EL (cell line): Measurements from ENCODE around the gene NOTCH1.
"Not testable (repeated sequence)": the region's sequence is repeated elsewhere in the genome, so short reads cannot be mapped to it uniquely, and the experiment has no call there.

Experiments used
- DNase-seq: peaks from one replicate; pipeline ENCODE4 v3.0.0-alpha.2; 2016

The NOTCH1 gene

GRCh38 chr9:136545965-136546696 lies at the start of gene NOTCH1:
TSS of gene NOTCH1 (minus strand) at chr9:136546048. CDS start at chr9:136545786, 262 bp downstream.
- DNase-seq: peak; percentile 94

- DNase-seq: no peak
These were observed 48.6 kb upstream of the NOTCH1 start for GRCh38 chr9:136594492-136594891.

- no peak for DNase-seq
These were observed 47.7 kb upstream of the NOTCH1 start for GRCh38 chr9:136593581-136593980.

DNA sequence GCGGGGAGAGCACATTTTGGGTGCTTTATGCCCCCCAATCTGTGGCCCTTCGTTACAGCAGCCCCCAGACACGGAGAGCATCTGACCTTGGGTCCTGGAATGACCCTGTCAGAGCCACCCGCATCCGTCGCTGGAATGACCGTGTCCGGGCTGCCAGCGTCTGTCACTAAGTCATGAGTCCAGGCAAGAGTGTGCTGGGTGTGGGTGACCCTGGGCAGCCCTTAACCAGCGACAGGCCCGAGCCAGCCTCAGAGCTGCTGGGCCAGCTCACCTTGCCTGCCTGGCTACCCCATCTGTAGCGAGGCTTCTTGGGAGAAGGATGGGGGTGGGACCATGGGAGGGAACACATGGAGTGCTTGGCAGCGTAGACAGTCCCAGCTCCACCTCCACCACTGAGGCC lies 46.8 kb upstream of the NOTCH1 start:
- DNase-seq: no peak

GRCh38 chr9:136590821-136591752 lies 45.2 kb upstream of the NOTCH1 start:
- DNase-seq: no peak

DNA sequence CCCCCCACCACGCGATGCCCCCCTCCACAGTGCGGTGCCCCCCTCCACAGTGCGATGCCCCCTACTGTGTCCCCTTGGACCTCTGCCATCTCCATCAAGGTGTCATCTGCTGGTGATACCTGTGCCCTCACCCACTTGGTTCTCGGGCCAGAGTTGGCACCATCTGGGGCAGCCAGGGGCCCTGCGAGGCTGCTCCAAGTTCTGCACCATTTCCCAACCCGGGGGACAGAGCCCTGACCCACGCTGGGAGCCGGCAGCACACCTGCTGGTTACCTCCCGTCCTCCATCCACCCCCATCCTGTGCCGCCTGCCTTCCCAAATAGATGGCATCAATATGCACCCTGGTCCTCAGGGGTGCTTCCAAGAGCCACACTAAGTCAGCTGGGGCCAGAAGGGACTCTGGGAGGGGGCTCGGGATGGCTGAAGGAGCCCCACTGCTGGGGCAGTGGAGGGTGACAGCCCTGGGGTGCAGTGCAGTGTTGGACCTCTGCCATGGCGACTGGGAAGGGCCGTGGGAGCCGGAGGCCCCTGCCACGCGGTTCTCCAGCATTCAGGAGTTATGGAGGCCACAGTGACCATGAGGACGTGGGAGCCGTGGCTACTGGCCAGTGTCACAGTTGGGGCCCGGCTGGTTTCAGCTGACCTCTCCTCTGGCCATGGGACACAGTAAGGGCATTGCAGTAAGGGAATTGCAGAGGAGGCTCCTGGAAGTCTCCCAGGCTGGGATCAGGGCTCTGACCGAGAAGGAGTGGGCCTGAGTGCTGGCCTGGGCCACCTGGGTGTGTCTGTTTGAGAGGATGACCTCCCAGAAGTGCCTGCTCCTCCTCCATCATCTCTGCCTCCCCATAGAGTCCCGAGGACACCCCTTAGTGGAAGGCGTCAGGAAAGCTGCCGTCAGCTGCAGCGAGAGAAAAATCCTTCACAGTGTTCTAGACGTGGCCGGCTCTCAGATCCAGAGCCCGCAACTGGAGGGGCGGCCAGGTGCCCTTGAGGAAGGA lies 44.2 kb upstream of the NOTCH1 start:
- DNase-seq: no peak

DNA sequence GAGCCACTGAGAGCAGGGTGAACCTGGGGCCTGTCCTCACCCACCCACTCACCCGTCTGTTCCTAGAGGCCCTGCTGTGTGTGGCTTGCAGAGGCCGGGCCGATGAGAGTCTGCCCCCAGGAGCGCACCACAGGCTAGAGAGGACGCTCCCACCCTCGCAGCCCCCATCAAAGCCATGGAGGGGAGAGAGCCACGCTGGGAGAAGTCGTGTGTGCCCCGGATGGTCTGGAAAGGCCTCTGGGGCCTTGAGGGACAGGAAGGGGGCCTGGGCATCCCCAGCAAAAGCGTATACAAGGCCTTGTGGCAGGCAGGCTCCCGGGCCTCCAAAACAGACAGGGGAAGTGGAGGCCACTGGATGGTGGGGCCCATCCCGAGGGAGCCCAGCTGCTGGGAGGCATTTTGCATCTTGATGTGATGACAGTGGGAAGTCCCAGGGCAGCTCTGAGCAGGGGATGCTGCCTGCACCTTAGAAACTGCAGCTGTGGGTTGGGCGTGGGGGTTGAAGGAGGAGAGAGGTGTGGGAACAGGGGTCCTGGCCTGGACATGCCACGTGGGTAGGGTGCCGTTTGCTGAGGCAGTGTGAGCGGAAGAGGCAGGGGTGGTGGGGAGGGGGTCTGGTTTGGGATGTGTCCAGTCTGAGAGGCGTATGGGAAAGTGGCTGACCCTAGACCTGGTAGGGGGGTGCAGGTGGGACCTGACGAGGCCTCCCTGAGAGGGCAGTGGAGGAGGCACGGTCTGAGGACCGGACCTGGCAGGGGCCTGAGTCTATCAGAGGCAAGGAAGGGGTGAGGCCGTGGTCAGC lies 43.0 kb upstream of the NOTCH1 start:
- DNase-seq: no peak

GRCh38 chr9:136587944-136588662 lies 42.3 kb upstream of the NOTCH1 start:
- DNase-seq: no peak

DNA sequence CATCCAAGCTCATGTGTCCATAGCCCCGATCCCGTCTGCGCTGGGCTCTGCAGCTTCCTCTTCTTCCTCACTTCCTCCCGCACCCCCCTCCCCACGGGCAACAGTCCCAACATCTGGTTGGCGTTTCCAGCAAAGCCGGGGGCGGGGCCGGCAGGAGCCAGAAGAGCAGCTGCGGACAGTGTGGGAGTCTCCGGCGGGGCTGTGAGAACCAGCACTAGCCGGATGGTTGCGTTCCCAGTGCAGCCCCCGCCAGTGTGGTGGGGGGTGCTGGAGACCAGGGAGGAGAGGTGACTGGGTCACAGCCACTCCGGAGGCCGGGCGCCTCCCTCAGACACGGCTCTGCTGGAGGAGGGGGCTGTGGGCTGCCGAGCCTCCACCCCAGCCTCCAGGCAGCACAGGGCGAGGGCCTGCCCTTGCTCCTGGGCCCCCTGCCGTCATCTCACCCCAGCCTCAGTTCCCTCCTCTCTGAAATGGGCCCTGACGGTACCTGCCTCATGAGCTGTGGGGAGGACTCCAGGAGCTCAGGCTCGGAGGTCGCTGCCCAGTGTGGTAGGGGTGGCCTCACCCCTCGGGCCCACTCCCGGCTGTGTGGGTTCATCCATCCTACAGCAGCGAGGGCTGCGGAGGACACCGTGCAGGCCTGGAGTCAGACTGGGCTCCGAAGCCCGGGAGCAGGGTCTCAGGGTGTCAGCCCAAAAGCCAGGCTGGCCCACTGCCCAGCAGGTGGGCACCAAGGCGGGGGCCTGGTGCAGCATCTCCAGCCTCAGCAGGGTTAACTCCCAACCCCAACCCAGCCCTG lies 41.5 kb upstream of the NOTCH1 start:
- peak; percentile 48 for DNase-seq

- no peak for DNase-seq
These were observed 40.6 kb upstream of the NOTCH1 start for GRCh38 chr9:136586391-136586953.

DNA sequence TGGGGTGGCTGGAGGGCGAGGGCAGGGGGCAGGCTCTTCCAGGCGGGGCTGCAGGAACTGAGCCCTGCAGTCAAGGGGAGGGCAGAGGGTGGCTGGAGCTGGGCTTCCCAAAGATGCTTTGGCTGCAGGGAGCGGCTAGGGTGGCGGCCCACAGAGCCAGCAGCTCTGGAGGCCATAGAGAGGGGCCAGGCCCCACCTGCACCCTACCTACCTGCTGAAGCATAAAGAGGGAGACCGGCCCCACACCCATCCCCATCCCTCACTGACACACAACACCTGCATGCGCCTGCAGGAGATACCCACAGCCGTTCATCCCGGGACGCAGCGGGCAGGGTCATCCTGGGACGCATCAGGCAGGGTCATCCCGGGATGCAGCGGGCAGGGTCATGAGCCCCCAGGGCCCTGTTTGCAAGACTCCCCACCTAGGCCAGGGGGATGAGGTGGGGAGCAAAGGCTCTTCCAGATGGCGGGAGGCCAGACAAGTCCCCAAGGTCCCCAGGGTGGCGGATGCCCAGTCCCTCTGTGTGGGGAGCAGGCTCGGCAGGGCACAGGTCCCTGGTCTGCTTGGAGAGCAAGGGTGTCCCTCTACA lies 39.8 kb upstream of the NOTCH1 start:
- no peak for DNase-seq

GRCh38 chr9:136584934-136585333 lies 39.1 kb upstream of the NOTCH1 start:
- no peak for DNase-seq

DNA sequence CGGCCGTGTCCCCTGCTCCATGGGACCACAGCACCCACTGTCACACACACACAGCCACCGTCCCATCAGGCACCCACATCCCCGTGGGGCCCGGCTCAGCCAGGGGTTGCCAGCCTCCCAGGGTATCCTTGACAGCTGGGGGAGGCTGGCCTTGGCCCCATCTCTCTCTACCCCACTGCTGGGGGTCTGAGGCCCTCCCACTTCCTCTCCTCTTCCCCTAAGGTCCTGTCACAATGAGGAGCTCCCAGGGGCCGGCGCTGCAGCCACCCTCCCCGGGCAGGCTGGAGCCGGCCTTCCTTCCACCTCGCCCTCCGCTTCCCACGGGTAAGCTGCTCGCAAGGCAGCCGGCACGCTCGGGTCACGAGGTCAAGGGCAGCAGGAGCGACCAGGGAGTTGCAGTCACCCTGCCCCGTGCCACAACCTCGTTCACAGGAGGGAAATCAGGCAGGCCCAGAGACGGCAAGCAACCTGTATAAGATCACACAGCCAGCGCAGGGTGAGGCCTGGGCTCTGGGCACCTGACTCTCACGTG lies 38.6 kb upstream of the NOTCH1 start:
- DNase-seq: no peak

DNA sequence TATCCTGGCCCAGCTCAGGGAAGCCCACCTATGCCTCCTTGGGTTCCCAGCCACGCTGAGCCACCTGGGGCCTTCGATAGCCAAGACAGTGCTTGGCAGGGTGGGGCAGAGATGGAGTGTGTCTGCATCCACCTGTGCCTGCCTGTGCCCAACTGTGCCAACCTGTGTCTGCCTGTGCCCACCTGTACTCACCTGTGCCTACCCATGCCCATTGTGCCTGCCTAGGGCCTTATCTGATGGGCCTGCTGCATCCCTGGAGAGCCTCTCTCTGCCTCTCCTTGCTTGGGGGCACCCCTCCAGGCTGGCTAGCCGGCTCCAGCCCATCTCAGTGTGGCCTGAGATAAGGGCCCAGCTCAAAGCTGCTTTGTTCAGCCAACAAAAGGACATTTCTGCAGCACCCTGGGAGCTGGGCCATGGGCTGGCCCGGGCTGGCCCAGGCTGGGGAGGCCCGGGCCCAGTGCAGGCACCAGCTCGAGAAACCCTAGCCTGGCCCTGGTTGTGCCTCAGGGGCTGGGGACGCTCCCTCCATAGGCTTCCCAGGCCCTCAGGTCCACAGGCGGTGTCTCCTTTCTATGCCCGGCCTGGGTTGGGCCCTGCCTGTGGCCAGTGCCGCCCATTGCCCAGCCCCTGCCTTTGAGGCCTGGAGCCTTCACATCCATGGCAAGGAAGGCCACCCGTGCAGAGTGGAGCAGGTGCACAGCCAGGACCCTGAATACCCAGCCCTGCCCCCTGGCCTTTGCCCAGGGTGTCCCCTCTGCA lies 37.3 kb upstream of the NOTCH1 start:
- DNase-seq: no peak

DNA sequence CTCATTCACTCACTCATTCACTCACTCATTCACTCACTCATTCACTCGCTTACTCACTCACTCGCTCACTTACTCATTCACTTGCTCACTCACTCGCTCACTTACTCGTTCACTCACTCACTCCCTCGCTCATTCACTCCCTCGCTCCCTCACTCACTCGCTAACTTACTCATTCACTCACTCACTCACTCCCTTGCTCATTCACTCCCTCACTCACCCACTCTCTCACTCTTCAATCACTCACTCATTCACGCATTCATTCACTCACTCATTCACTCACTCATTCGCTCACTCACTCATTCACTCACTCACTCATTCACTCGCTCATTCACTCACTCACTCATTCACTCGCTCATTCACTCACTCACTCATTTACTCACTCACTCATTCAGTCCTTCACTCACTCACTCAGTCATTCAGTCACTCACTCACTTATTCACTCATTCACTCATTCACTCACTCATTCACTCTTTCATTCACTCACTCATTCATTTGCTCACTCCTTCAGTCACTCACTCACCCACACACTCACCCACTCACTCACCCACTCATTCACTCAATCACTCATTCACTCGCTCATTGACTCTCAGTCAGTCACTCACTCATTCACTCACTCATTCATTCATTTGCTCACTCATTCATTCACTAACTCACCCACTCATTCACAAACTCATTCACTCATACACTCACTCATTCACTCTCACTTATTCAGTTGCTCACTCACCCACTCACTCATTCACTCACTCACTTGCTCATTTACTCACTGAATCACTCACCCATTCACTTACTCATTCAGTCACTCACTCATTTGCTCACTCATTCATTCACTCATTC lies 36.0 kb upstream of the NOTCH1 start:
- DNase-seq: no peak

GRCh38 chr9:136579650-136580219 lies 33.9 kb upstream of the NOTCH1 start:
- DNase-seq: not testable (repeated sequence)
